ENCODE measurements around the gene HYAL2. TPM values are rescaled to one million over a fixed set of nuclear protein-coding genes. Genes with fewer than 3 reads are reported as not detected.

The HYAL2 gene
- total and polyA plus RNA-seq, 10 of the 15 experiments (the other 5 are each of a cell fraction or from before 2014, with no cell fraction given), result 0.06 to 21.8 (median 12.7) TPM

DNA sequence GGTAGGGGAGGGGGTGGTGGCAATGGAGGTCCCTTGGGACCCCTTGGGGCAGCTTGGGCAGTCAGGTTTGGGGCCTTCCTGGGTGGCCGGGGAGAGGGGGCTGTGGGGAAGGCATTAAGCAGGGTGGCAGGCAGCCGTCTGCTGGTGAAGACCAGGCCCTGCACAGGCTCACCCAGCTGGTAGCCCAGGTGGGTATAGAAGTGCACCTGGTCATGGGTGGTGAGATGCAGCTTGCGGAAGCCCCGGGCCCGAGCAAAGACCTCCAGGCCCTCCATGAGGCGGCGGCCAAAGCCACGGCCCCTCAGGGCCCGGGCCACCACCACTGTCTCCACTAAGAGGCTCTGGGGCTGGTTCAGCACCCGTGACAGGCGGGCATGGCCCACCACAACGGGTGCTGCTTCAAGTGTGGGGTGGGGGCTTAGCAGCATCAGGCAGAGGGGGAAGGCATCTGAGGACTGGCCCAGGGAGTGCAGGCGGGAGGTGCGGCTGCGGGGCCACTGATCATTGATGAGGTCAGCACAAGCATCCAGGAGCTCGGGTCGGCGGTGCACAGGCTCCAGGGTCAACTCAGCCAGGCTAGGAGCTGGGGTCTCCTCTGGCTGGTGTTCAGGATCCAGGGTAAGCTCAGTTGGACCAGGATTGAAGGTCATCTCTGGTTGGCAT, 25.7 kb downstream of the HYAL2 start:
- no peaks in the 10 kb centered on the region for H3K9me3 ChIP-seq (replicated peaks; ENCODE audit: control insufficient read depth, insufficient read depth, low read length)
- no peak overlapping the region for H3K4me2 ChIP-seq (ENCODE audit: control insufficient read depth, insufficient read depth)
- RAD21 ChIA-PET (ENCODE audit: unreplicated experiment), result interaction anchor here (0.9 to 1.2 kb wide), 2 partner anchors 35 to 40 kb away, joined by 3 read pairs; no protein-coding TSS in a partner anchor
- H3K4me3 ChIP-seq, result no peak overlapping the region
- 82% methylated on average over 18 of the region's 18 CpGs for WGBS (ENCODE audit: insufficient coverage, insufficient replicate concordance, low lambda C conversion rate, missing lambda C conversion rate)
- SMC1A ChIA-PET (ENCODE audit: uncharacterized antibody, unreplicated experiment), result no interaction called here
- CTCF ChIA-PET, result interaction anchor here (3.2 to 3.5 kb wide), 2 partner anchors 28 to 37 kb away, joined by 10 to 22 read pairs; no protein-coding TSS in a partner anchor
- H4K20me1 ChIP-seq (ENCODE audit: control insufficient read depth, insufficient read depth), result no peaks in the 10 kb centered on the region
- H3K36me3 ChIP-seq (ENCODE audit: control insufficient read depth in 2 of 2, insufficient read depth in 2 of 2, low read length in 1 of 2), result no peaks in the 10 kb centered on the region
- H3K27ac ChIP-seq (ENCODE audit: control insufficient read depth, insufficient read depth), result no peak overlapping the region
- POLR2A ChIA-PET, result no interaction called here
- DNase-seq (ENCODE audit: low read depth, low spot score) (no peak), FAIRE-seq (no peak), ATAC-seq (no peak)
- H3K4me1 ChIP-seq (ENCODE audit: control insufficient read depth, insufficient read depth, low read length), result peaks cover 4% of the 10 kb centered on the region
- no peak overlapping the region for H3K9ac ChIP-seq (ENCODE audit: control insufficient read depth, insufficient read depth, low read length)
- H3K27me3 ChIP-seq (replicated peaks in 1 of 2; ENCODE audit: control insufficient read depth in 2 of 2, insufficient read depth in 2 of 2, low read length in 1 of 2), result no peaks in the 10 kb centered on the region
- H3K79me2 ChIP-seq (ENCODE audit: control insufficient read depth, insufficient read depth, low read length), result peaks cover 5% of the 10 kb centered on the region
- no TSS peak for BruUV-seq (replicated peaks)
- no peak overlapping the region for H2AFZ ChIP-seq (ENCODE audit: control insufficient read depth, low read depth, low read length)
- intact Hi-C loops (cut with micrococcal nuclease; ENCODE audit: unreplicated experiment), result loop anchor here (5.0 kb wide), 1 partner anchor 40 kb away; no protein-coding TSS in a partner anchor
- no peak for TF ChIP-seq IRF3 (IDR thresholded peaks at IDR 0.05)
- no peak for TF ChIP-seq HDGF (IDR thresholded peaks at IDR 0.05)
- TF ChIP-seq ZNF384 (IDR thresholded peaks at IDR 0.05; ENCODE audit: borderline replicate concordance, low read depth, low read length), result no peak
- no peak for TF ChIP-seq POLR2AphosphoS2 (IDR thresholded peaks at IDR 0.05; ENCODE audit: low read depth, low read length)
- TF ChIP-seq ESRRA (IDR thresholded peaks at IDR 0.05; ENCODE audit: low read length), result no peak
- no peak for TF ChIP-seq MAX (IDR thresholded peaks at IDR 0.05; ENCODE audit: low read depth, low read length)
- in situ Hi-C loops (cut with MboI), result no loop called here
